ENCODE data around the gene MAP4K2. TPM values are rescaled to one million over a fixed set of nuclear protein-coding genes. Genes with fewer than 3 reads are reported as not detected.

Gene MAP4K2
- total RNA-seq, 1 donor: 10.8 TPM

DNA sequence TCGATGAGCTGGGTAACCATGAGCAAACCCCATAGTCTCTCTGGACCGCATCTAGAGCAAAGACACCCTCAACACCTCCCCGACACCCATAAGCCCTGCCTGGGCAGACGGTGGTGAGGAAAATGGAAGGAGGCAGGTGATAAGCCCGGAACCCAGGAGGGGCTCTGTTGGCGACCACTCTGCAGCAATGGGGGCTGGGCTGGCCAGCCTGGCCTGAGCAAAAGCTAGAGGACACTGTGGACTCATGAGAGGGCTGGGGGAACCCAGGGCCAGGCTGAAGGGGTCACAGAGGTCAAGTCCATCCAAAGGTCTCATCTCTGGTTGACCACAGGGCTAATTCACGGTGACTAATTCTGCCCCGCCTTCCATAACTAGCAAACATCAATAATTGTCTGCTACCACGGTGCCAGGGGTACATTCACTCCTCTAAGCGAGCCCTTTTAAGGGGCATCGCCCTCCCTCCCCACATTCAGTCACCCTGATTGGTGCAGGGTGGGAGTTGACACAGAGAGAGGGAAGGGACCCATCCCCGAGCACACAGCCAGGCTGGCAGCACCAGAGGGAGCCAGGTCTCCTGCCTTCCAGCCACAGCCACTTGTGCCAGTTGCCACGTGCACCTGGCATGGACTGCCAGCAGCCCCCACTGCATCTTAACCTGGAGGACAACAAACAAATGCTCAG lies 47.2 kb downstream of the MAP4K2 start:
- H3K4me3 ChIP-seq (ENCODE audit: low read depth, low read length): no peak overlapping the region
- DNase-seq (ENCODE audit: low read depth): no peak
- TF ChIP-seq, protein P1, sequence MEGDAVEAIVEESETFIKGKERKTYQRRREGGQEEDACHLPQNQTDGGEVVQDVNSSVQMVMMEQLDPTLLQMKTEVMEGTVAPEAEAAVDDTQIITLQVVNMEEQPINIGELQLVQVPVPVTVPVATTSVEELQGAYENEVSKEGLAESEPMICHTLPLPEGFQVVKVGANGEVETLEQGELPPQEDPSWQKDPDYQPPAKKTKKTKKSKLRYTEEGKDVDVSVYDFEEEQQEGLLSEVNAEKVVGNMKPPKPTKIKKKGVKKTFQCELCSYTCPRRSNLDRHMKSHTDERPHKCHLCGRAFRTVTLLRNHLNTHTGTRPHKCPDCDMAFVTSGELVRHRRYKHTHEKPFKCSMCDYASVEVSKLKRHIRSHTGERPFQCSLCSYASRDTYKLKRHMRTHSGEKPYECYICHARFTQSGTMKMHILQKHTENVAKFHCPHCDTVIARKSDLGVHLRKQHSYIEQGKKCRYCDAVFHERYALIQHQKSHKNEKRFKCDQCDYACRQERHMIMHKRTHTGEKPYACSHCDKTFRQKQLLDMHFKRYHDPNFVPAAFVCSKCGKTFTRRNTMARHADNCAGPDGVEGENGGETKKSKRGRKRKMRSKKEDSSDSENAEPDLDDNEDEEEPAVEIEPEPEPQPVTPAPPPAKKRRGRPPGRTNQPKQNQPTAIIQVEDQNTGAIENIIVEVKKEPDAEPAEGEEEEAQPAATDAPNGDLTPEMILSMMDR (IDR thresholded peaks at IDR 0.05; ENCODE audit: insufficient read depth, low read depth, low read length): no peak

GRCh38 chr11:64754919-64755662 lies 47.9 kb downstream of the MAP4K2 start:
- H3K4me3 ChIP-seq (ENCODE audit: low read depth, low read length): no peak overlapping the region
- no peak for DNase-seq (ENCODE audit: low read depth)
- TF ChIP-seq, protein P1 (IDR thresholded peaks at IDR 0.05; ENCODE audit: insufficient read depth, low read depth, low read length): no peak

DNA sequence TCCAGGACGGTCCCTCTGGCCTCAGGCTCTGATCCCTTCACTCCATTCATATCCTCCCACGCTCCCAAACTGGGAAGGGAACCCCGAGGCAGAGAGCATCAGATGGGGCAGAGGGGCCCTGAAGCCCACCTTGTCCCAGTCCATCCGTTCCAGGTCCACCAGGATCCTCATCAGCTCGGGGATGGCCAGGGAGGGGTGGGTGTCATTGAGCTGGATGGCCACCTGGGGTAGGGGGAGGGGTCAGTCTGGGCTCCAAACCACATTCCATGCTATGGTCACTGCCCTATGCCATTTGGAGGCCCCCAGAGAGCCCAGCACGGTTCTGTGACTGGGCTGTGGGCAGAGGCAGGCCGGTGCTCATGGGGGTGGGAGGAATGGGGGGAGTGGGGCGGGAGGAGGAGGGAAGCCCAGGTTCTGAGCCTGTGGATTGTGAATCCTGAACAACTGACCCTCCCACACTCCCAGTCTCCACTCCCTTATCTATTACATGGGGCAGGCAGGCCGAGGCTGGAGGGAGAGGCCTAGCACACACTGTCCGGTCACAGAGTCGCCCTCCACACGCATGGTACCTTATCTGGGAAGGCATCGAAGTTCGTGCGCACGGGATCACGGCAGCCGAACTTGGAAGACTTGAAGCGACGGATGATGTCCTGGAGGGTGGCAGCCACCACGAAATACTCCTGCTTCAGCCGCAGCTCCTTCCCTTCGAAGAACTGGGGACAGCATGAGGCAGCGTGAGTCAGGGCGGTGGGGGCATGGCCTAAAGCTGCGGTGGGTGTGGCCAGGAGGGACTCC lies 48.7 kb downstream of the MAP4K2 start:
- no peak overlapping the region for H3K4me3 ChIP-seq (ENCODE audit: low read depth, low read length)
- TF ChIP-seq, protein P1 (IDR thresholded peaks at IDR 0.05; ENCODE audit: insufficient read depth, low read depth, low read length): no peak
- DNase-seq (ENCODE audit: low read depth): no peak

DNA sequence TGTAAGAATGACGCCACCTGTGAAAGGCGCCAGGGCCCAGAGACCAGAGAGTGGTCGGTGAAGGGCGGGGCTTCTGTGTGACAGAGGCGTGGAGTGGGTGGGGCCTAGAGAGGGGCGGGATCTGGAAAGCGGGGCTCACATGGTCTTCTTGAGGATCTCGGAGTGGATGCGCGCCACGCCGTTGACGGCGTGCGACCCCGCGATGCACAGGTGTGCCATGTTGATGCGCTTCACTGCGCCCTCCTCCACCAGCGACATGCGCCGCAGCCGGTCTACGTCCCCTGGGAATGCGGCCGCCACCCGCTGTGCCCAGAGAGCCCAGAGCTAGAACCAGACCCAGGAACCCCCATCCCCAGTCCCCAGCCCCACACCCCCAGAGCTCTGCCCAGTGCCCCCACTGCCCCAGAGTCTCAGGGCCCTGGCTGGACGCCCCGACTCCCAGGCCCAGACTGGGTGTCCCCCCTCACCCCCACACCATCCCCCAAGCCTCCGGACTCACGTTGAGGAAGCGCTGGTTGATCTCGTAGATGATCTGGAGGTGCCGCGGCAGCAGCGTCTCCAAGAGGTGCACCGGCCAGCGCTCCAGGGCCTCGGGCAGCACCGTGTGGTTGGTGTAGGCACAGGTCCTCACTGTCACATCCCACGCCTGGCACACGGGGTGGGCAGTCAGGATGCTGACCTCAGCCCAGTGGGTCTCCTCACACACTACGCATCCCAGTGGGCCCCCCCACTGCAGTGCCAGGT lies 49.5 kb downstream of the MAP4K2 start:
- H3K4me3 ChIP-seq (ENCODE audit: low read depth, low read length): no peak overlapping the region
- TF ChIP-seq, protein P1 (IDR thresholded peaks at IDR 0.05; ENCODE audit: insufficient read depth, low read depth, low read length): no peak
- no peak for DNase-seq (ENCODE audit: low read depth)

- DNase-seq (ENCODE audit: low read depth): no peak
- no peak overlapping the region for H3K4me3 ChIP-seq (ENCODE audit: low read depth, low read length)
- TF ChIP-seq, protein P1 (IDR thresholded peaks at IDR 0.05; ENCODE audit: insufficient read depth, low read depth, low read length): no peak
Measured at GRCh38 chr11:64753019-64753379, 50.0 kb downstream of the MAP4K2 start.

- TF ChIP-seq, protein P1 (IDR thresholded peaks at IDR 0.05; ENCODE audit: insufficient read depth, low read depth, low read length): no peak
- no peak for DNase-seq (ENCODE audit: low read depth)
- H3K4me3 ChIP-seq (ENCODE audit: low read depth, low read length): no peak overlapping the region
Measured at GRCh38 chr11:64752175-64752970, 50.6 kb downstream of the MAP4K2 start.
